ENCODE measurements around the gene SUPV3L1.

Gene SUPV3L1

GRCh38 chr10:69176823-69177222 lies 3.2 kb upstream of the SUPV3L1 start:
- no peak for DNase-seq
- no peak for TF ChIP-seq POLR2A (IDR thresholded peaks at IDR 0.05; ENCODE audit: low read length)

GRCh38 chr10:69179089-69179742 lies 818 bp upstream of the SUPV3L1 start:
- TF ChIP-seq GATA1 (IDR thresholded peaks at IDR 0.05; ENCODE audit: low read depth, low read length) (no peak), POLR2A (IDR thresholded peaks at IDR 0.05; ENCODE audit: low read length) (no peak)
- peak in 1 of 2 experiments; percentile 90 for DNase-seq

- peak; percentile 71 to 75 for DNase-seq
- no peak for TF ChIP-seq POLR2A (IDR thresholded peaks at IDR 0.05; ENCODE audit: low read length)
- no peak for TF ChIP-seq GATA1 (IDR thresholded peaks at IDR 0.05; ENCODE audit: low read depth, low read length)
Measured at GRCh38 chr10:69180525-69181204, 631 bp downstream of the SUPV3L1 start.

- TF ChIP-seq POLR2A (IDR thresholded peaks at IDR 0.05; ENCODE audit: low read length) (no peak), GATA1 (IDR thresholded peaks at IDR 0.05; ENCODE audit: low read depth, low read length) (no peak)
- DNase-seq: peak; percentile 17 to 29
Measured at GRCh38 chr10:69181433-69181832, 1.4 kb downstream of the SUPV3L1 start.

- TF ChIP-seq POLR2A (IDR thresholded peaks at IDR 0.05; ENCODE audit: low read length) (no peak), GATA1 (IDR thresholded peaks at IDR 0.05; ENCODE audit: low read depth, low read length) (no peak)
- DNase-seq: no peak
Measured at GRCh38 chr10:69182005-69182404, 2.0 kb downstream of the SUPV3L1 start.

- TF ChIP-seq GATA1 (IDR thresholded peaks at IDR 0.05; ENCODE audit: low read depth, low read length): no peak
Measured at GRCh38 chr10:69186524-69186923, 6.5 kb downstream of the SUPV3L1 start.

GRCh38 chr10:69201045-69201444 lies 21.0 kb downstream of the SUPV3L1 start:
- no peak for DNase-seq
- no peak for TF ChIP-seq GATA1 (IDR thresholded peaks at IDR 0.05; ENCODE audit: low read depth, low read length)
- TF ChIP-seq POLR2A (IDR thresholded peaks at IDR 0.05; ENCODE audit: low read length): no peak

More at GRCh38 chr10:69186524-69186923, 6.5 kb downstream of the SUPV3L1 start:
- DNase-seq: no peak

- TF ChIP-seq POLR2A (IDR thresholded peaks at IDR 0.05; ENCODE audit: low read length): no peak
- TF ChIP-seq GATA1 (IDR thresholded peaks at IDR 0.05; ENCODE audit: low read depth, low read length): no peak
- peak; percentile 8 to 71 for DNase-seq
Measured at GRCh38 chr10:69202332-69202731, 22.3 kb downstream of the SUPV3L1 start.

DNA sequence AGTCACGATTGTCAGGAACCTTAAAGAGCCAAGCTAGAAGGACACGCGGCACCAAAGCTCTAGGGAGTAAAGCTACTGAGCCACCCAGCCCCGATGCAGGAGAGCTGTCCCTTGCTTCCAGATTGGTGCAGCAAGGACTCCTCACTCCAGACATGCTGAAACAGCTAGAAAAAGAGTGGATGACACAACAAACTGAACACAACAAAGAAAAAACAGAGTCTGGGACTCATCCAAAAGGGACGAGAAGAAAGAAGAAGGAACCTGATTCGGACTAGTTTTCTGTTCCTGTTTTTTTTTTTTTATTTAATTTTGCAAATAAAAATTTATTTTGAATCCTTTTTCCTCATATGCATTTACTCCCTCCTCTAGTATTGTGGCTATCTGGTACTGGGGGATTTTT lies 28.7 kb downstream of the SUPV3L1 start:
- DNase-seq: no peak
- TF ChIP-seq GATA1 (IDR thresholded peaks at IDR 0.05; ENCODE audit: low read depth, low read length): no peak
- no peak for TF ChIP-seq POLR2A (IDR thresholded peaks at IDR 0.05; ENCODE audit: low read length)

DNA sequence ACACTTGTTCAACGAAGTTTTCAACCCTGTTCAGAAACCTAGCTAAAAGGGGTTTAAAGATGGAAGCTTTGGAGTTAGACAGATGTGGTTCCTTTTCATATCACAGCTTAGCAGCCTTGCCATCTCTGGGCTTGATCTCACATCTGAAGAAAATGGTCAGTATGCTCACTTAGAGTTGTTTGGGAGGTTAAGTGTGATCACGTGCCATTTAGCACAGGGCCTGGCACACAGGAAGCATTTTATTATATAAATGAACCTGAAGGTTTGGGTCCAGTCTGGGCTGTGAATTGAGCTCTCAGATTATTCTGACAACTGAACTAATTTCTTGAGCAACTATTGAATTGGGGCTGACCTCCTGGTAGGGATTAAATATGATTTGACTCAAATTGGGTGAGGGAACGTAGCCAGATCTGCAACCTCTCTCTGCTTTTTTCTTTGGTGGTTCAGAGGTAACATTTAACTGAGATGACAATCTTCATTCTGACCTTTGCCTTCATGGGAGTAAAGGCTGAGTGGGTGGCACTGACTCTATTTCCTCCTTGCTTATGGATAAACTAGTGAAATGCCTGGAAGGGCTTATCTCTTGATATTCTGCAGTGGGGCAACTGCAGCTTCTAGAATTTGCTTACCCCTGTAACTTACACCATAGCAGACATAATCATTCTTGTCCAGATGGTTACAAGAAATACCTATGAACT lies 29.9 kb downstream of the SUPV3L1 start:
- DNase-seq: no peak
- no peak for TF ChIP-seq GATA1 (IDR thresholded peaks at IDR 0.05; ENCODE audit: low read depth, low read length)
- no peak for TF ChIP-seq POLR2A (IDR thresholded peaks at IDR 0.05; ENCODE audit: low read length)

GRCh38 chr10:69211104-69211503 lies 31.1 kb downstream of the SUPV3L1 start:
- no peak for DNase-seq
- TF ChIP-seq GATA1 (IDR thresholded peaks at IDR 0.05; ENCODE audit: low read depth, low read length) (no peak), POLR2A (IDR thresholded peaks at IDR 0.05; ENCODE audit: low read length) (no peak)

DNA sequence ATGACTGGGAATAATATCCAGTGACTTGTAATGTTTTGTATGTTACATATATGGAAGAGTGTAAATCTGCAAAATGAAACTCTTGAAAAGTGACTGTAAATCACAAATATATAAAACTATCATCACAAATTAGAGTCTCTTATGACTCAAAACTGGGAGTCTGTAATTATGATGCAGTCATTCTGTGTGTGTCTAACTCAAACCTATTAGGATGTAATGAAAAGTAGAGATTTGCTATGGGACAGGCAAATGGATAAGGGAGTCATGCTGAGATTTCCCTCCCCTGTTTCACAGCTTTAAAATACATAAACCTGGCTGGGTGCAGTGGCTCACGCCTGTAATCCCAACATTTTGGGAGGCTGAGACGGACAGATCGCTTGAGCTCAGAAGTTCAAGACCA lies 31.5 kb downstream of the SUPV3L1 start:
- no peak for TF ChIP-seq POLR2A (IDR thresholded peaks at IDR 0.05; ENCODE audit: low read length)
- no peak for TF ChIP-seq GATA1 (IDR thresholded peaks at IDR 0.05; ENCODE audit: low read depth, low read length)
- no peak for DNase-seq

GRCh38 chr10:69213591-69214311 lies 33.7 kb downstream of the SUPV3L1 start:
- DNase-seq: peak; percentile 48 to 57
- TF ChIP-seq GATA1 (IDR thresholded peaks at IDR 0.05; ENCODE audit: low read depth, low read length) (no peak), POLR2A (IDR thresholded peaks at IDR 0.05; ENCODE audit: low read length) (no peak)

DNA sequence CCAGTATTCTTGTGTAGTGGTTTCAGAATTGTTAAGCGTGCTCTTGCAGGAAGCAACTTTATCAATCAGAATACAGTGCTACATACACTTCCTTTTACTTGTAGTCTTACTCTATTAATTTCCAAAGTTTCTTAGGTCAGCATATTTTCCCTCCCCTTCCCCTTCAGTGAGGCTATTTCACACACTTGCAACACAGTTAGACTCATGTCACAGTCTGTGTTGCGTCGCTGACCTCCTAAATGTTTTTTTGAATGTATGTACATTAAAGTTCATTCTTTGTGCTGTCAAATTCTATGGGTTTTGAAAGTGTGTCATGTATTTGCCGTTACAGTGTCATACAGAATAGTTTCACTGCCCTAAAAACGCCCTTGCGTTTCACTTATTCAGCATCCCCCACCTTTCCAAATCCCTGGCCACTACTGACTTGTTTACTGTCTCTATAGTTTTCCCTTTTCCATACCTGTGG lies 34.7 kb downstream of the SUPV3L1 start:
- TF ChIP-seq GATA1 (IDR thresholded peaks at IDR 0.05; ENCODE audit: low read depth, low read length) (no peak), POLR2A (IDR thresholded peaks at IDR 0.05; ENCODE audit: low read length) (no peak)
- peak in 1 of 2 experiments; percentile 55 for DNase-seq
